Ishikawa (cell line): ENCODE measurements around the gene NEBL.

ENCODE experiments used
- CEBPB ChIP-seq: IDR thresholded peaks from 2 replicates; pipeline ENCODE4 v1.6.1; 2012
- CREB1 ChIP-seq: IDR thresholded peaks from 2 replicates; pipeline ENCODE4 v1.6.1; 2012; ENCODE audit warnings: low read depth
- EP300 ChIP-seq: IDR thresholded peaks from 2 replicates; pipeline ENCODE4 v1.6.1; 2012; ENCODE audit warnings: borderline replicate concordance
- RAD21 ChIP-seq: IDR thresholded peaks from 2 replicates; pipeline ENCODE4 v1.6.1; 2012; ENCODE audit warnings: low read depth
- TAF1 ChIP-seq: IDR thresholded peaks from 2 replicates; pipeline ENCODE4 v1.6.1; 2012; ENCODE audit warnings: low read depth, mild to moderate bottlenecking
- TEAD4 ChIP-seq: IDR thresholded peaks from 2 replicates; pipeline ENCODE4 v1.6.1; 2012
- ZBTB7A ChIP-seq: IDR thresholded peaks from 2 replicates; pipeline ENCODE4 v1.6.1; 2012; ENCODE audit warnings: low read depth
- TF ChIP-seq, protein P1 (sequence below): IDR thresholded peaks from 2 replicates; pipeline ENCODE4 v1.6.1; 2012
- TF ChIP-seq, protein P2 (sequence below): IDR thresholded peaks from 2 replicates; pipeline ENCODE4 v1.6.1; 2012; ENCODE audit warnings: low read depth, mild to moderate bottlenecking
- TF ChIP-seq, protein P3 (sequence below): IDR thresholded peaks from 2 replicates; pipeline ENCODE4 v1.6.1; 2012

DNA sequence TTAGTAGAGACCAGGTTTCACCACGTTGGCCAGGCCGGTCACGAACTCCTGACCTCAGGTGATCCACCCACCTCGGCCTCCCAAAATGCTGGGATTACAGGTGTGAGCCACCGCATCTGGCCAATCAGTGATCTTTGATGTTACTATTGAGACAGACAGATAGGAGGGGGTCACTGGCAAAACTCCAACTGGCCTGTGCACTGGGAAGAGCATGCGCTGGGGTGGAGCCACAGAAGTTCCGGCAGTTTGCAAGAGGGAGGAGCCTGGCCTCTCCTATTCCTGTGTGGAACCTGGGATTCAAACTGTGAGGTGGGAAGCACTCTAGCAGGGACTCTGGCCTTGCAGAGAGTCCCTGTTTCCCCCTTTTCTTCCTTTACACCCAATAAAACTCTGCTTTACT lies 60.7 kb downstream of the NEBL start:
- TF ChIP-seq, protein P1, sequence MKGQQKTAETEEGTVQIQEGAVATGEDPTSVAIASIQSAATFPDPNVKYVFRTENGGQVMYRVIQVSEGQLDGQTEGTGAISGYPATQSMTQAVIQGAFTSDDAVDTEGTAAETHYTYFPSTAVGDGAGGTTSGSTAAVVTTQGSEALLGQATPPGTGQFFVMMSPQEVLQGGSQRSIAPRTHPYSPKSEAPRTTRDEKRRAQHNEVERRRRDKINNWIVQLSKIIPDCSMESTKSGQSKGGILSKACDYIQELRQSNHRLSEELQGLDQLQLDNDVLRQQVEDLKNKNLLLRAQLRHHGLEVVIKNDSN, result no peak
- no peak for TF ChIP-seq TAF1
- no peak for TF ChIP-seq ZBTB7A
- no peak for TF ChIP-seq EP300
- TF ChIP-seq CREB1, result no peak
- no peak for TF ChIP-seq RAD21
- TF ChIP-seq CEBPB, result no peak
- TF ChIP-seq, protein P2, sequence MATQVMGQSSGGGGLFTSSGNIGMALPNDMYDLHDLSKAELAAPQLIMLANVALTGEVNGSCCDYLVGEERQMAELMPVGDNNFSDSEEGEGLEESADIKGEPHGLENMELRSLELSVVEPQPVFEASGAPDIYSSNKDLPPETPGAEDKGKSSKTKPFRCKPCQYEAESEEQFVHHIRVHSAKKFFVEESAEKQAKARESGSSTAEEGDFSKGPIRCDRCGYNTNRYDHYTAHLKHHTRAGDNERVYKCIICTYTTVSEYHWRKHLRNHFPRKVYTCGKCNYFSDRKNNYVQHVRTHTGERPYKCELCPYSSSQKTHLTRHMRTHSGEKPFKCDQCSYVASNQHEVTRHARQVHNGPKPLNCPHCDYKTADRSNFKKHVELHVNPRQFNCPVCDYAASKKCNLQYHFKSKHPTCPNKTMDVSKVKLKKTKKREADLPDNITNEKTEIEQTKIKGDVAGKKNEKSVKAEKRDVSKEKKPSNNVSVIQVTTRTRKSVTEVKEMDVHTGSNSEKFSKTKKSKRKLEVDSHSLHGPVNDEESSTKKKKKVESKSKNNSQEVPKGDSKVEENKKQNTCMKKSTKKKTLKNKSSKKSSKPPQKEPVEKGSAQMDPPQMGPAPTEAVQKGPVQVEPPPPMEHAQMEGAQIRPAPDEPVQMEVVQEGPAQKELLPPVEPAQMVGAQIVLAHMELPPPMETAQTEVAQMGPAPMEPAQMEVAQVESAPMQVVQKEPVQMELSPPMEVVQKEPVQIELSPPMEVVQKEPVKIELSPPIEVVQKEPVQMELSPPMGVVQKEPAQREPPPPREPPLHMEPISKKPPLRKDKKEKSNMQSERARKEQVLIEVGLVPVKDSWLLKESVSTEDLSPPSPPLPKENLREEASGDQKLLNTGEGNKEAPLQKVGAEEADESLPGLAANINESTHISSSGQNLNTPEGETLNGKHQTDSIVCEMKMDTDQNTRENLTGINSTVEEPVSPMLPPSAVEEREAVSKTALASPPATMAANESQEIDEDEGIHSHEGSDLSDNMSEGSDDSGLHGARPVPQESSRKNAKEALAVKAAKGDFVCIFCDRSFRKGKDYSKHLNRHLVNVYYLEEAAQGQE, result no peak
- TF ChIP-seq, protein P3, sequence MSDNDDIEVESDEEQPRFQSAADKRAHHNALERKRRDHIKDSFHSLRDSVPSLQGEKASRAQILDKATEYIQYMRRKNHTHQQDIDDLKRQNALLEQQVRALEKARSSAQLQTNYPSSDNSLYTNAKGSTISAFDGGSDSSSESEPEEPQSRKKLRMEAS, result no peak
- no peak for TF ChIP-seq TEAD4
